NCI-H1092 (cell line): ENCODE results near the gene FOLH1.
"Not testable (repeated sequence)": the region's sequence is repeated elsewhere in the genome, so short reads cannot be mapped to it uniquely, and the experiment has no call there.

Experiments used
- DNase-seq: peaks from one replicate; lab custom pipeline; 2025; lab: John Stamatoyannopoulos, UW

Gene FOLH1

GRCh38 chr11:49177936-49178335 lies 30.5 kb downstream of the FOLH1 start:
- DNase-seq = not testable (repeated sequence)

- DNase-seq = not testable (repeated sequence)
These were observed 33.0 kb downstream of the FOLH1 start for GRCh38 chr11:49175378-49175777.

GRCh38 chr11:49174691-49175366 lies 33.6 kb downstream of the FOLH1 start:
- DNase-seq = not testable (repeated sequence)

- DNase-seq = not testable (repeated sequence)
These were observed 36.8 kb downstream of the FOLH1 start for GRCh38 chr11:49171613-49172012.

- not testable (repeated sequence) for DNase-seq
These were observed 38.8 kb downstream of the FOLH1 start for GRCh38 chr11:49169579-49169978.

GRCh38 chr11:49168992-49169391 lies 39.4 kb downstream of the FOLH1 start:
- DNase-seq = not testable (repeated sequence)

- DNase-seq = no peak
These were observed 57.2 kb downstream of the FOLH1 start for GRCh38 chr11:49151211-49151610.

- not testable (repeated sequence) for DNase-seq
These were observed 106.0 kb downstream of the FOLH1 start for GRCh38 chr11:49102356-49102755.
